HepG2 (cell line): ENCODE results near the gene TRMT2A. TPM values are rescaled to one million over a fixed set of nuclear protein-coding genes. Genes with fewer than 3 reads are reported as not detected.
A peak's percentile ranks its signal among the peaks of the same experiment; 100 is the strongest.

ENCODE experiments used
- FOXC1 ChIP-seq: sonication (generic); formaldehyde crosslinking; IDR thresholded peaks from 2 replicates; pipeline ENCODE4 v1.8.0; 2022; ENCODE audit warnings: mild to moderate bottlenecking, missing genetic modification reagents, borderline replicate concordance
- FOXO4 ChIP-seq: sonication (generic); formaldehyde crosslinking; conservative IDR thresholded peaks from 2 replicates; pipeline ENCODE4 v1.8.1; 2023; ENCODE audit warnings: missing genetic modification reagents
- GPN1 ChIP-seq: sonication (generic); formaldehyde crosslinking; IDR thresholded peaks from 2 replicates; pipeline ENCODE4 v1.5.1; 2020; ENCODE audit warnings: missing genetic modification reagents, borderline replicate concordance
- HDAC2 ChIP-seq: sonication (generic); formaldehyde crosslinking; IDR thresholded peaks from 2 replicates; pipeline ENCODE4 v1.4.0; 2020; ENCODE audit warnings: missing genetic modification reagents
- MATR3 ChIP-seq: sonication (generic); formaldehyde crosslinking; IDR thresholded peaks from 2 replicates; pipeline ENCODE4 v1.4.0; 2020; ENCODE audit warnings: missing genetic modification reagents
- PRDM15 ChIP-seq: sonication (generic); formaldehyde crosslinking; IDR thresholded peaks from 2 replicates; pipeline ENCODE4 v1.4.0; 2020; ENCODE audit warnings: missing genetic modification reagents
- SIX4 ChIP-seq: sonication (generic); formaldehyde crosslinking; IDR thresholded peaks from 2 replicates; pipeline ENCODE4 v1.4.0; 2020; ENCODE audit warnings: missing genetic modification reagents
- ZNF280D ChIP-seq: sonication (generic); formaldehyde crosslinking; IDR thresholded peaks from 2 replicates; pipeline ENCODE4 v1.5.1; 2020; ENCODE audit warnings: mild to moderate bottlenecking, missing genetic modification reagents
- ZNF407 ChIP-seq: sonication (generic); formaldehyde crosslinking; IDR thresholded peaks from one replicate; pipeline ENCODE4 v1.5.1; 2020; ENCODE audit warnings: mild to moderate bottlenecking, missing genetic modification reagents; ENCODE audit errors: not compliant biosample characterization
- ZNF737 ChIP-seq: sonication (generic); formaldehyde crosslinking; IDR thresholded peaks from 2 replicates; pipeline ENCODE4 v1.5.0; 2020; ENCODE audit warnings: missing genetic modification reagents, mild to moderate bottlenecking, borderline replicate concordance
- ZSCAN22 ChIP-seq: sonication (generic); formaldehyde crosslinking; IDR thresholded peaks from 2 replicates; pipeline ENCODE4 v1.4.0; 2020; ENCODE audit warnings: mild to moderate bottlenecking, missing genetic modification reagents
- polyA plus RNA-seq, 8 experiments: library from polyadenylated mRNA; depleted of rRNA in 3 of 8; stranded (reverse) in 7 of 8; unstranded in 1 of 8; fragments of >200 nt; fragmentation: Illumina TruSeq in 4 of 8; extraction: Trizol in 4 of 8; gene quantifications; 2 replicates each; pipeline versions ENCODE4 v1.2.1 to v1.2.3, GENCODE V29; 2011 to 2016; ENCODE audit warnings: low read depth in 4 of 8, missing spikeins in 1 of 8, mixed read lengths in 1 of 8; ENCODE audit not compliant: insufficient read depth in 1 of 8
- total RNA-seq, 5 experiments: library from RNA; depleted of rRNA; stranded (reverse); fragments of >200 nt; fragmentation: Illumina TruSeq; extraction: Trizol; gene quantifications; 2 replicates each; pipeline ENCODE4 v1.2.3, GENCODE V29; 2016; ENCODE audit warnings: low read depth in 1 of 5

TRMT2A gene
- total and polyA plus RNA-seq, 2 of the 13 experiments (the other 11 are each of a cell fraction or from before 2014, with no cell fraction given) = 24.0 to 30.3 TPM

- TF ChIP-seq FOXO4 (CRISPR knock-in tag) = no peak
- no peak for TF ChIP-seq SIX4 (CRISPR knock-in tag)
- no peak for TF ChIP-seq ZNF737 (CRISPR knock-in tag)
- TF ChIP-seq GPN1 (CRISPR knock-in tag) = no peak
- TF ChIP-seq ZNF407 = no peak
- peak; percentile 43; the same call in 1 of the 2 replicates for TF ChIP-seq HDAC2
- TF ChIP-seq ZNF280D (CRISPR knock-in tag) = peak; percentile 71; the same call in 1 of the 2 replicates
- no peak for TF ChIP-seq MATR3 (CRISPR knock-in tag)
- TF ChIP-seq ZSCAN22 (CRISPR knock-in tag) = no peak
- TF ChIP-seq FOXC1 (CRISPR knock-in tag) = peak; percentile 50; the same call in 1 of the 2 replicates
- TF ChIP-seq PRDM15 = no peak
Measured at GRCh38 chr22:20128902-20129746, 12.1 kb upstream of the TRMT2A start (continued).
